Stomach (tissue), 4 donors: ENCODE measurements around the gene B3GNT3.

Experiments used
- CTCF ChIP-seq, 7 experiments: fragments of 450-650 bp in 4 of 7; fragments of 200-600 bp in 3 of 7; sonication (generic) in 3 of 7; IDR thresholded peaks; one replicate each; pipeline ENCODE4 v1.5.1; 2016 to 2019; ENCODE audit warnings: antibody characterized with exemption in 7 of 7, control low read depth in 2 of 7, mild to moderate bottlenecking in 1 of 7
- EP300 ChIP-seq: sonication (generic); formaldehyde crosslinking; IDR thresholded peaks from one replicate; pipeline ENCODE4 v1.6.1; 2017; ENCODE audit warnings: antibody characterized with exemption
- POLR2A ChIP-seq, 4 donors: fragments of 450-650 bp; IDR thresholded peaks; one replicate each; pipeline ENCODE4 v1.6.1; 2016; ENCODE audit warnings: antibody characterized with exemption in 4 of 4, control low read depth in 2 of 4, mild to moderate bottlenecking in 1 of 4, moderate library complexity in 1 of 4
- POLR2AphosphoS5 ChIP-seq, 3 donors: sonication (generic); formaldehyde crosslinking; IDR thresholded peaks; one replicate each; pipeline ENCODE4 v1.6.1; 2016; ENCODE audit warnings: antibody characterized with exemption in 3 of 3

GRCh38 chr19:17826508-17827056 is 31.6 kb downstream of the B3GNT3 start:
- TF ChIP-seq CTCF (IDR thresholded peaks at IDR 0.05) (no peak), POLR2A (IDR thresholded peaks at IDR 0.05) (no peak), POLR2AphosphoS5 (IDR thresholded peaks at IDR 0.05) (no peak), EP300 (no peak)
